Lower lobe of right lung (tissue), 2 donors: Measurements from ENCODE around the gene CXCL12. TPM values are rescaled to one million over a fixed set of nuclear protein-coding genes. Genes with fewer than 3 reads are reported as not detected.
A peak's percentile ranks its signal among the peaks of the same experiment; 100 is the strongest.

Source experiments
- ATAC-seq, 2 donors: fragments of 200-7000 bp; cut with Tn5 transposase; one replicate each; pipeline ENCODE4 v1.9.1; 2020 to 2022; ENCODE audit warnings: mild to moderate bottlenecking in 2 of 2, moderate library complexity in 2 of 2
- DNase-seq: peaks from one replicate; pipeline ENCODE4 v3.0.0-alpha.2; 2020
- H3K27ac ChIP-seq: fragments of 200-600 bp; one replicate; pipeline ENCODE4 v1.8.0; 2022
- H3K27me3 ChIP-seq: fragments of 200-600 bp; one replicate; pipeline ENCODE4 v1.8.0; 2022; ENCODE audit warnings: low read depth
- H3K36me3 ChIP-seq: fragments of 200-600 bp; one replicate; pipeline ENCODE4 v1.8.0; 2022; ENCODE audit warnings: mild to moderate bottlenecking
- H3K4me1 ChIP-seq: fragments of 200-600 bp; one replicate; pipeline ENCODE4 v1.8.0; 2022
- H3K4me3 ChIP-seq: fragments of 200-600 bp; one replicate; pipeline ENCODE4 v1.8.0; 2022; ENCODE audit warnings: mild to moderate bottlenecking
- H3K9me3 ChIP-seq: fragments of 200-600 bp; one replicate; pipeline ENCODE4 v1.8.0; 2022
- intact Hi-C: fragments of 100-400 bp; cut with DNase I; formaldehyde crosslinking; loops from one replicate; pipeline ENCODE4 v1.11.0; 2022
- total RNA-seq: library from RNA; stranded (reverse); fragmentation: NEBNext Ultra II Directional; extraction: Animal tissue kit (Norgen Biotek cat#: 25700); gene quantifications from one replicate; pipeline ENCODE4 v1.2.1, GENCODE V29; 2021
- TF ChIP-seq, protein P1 (sequence below): fragments of 200-600 bp; IDR thresholded peaks from one replicate; pipeline ENCODE4 v1.8.0; 2022; ENCODE audit warnings: antibody characterized with exemption, mild to moderate bottlenecking
- donor health status: DM: no; HTN: yes; CAD: no; lungs with severe emphysema.

Gene CXCL12
- total RNA-seq, 1 donor from 2014 or later: 73.8 TPM

DNA sequence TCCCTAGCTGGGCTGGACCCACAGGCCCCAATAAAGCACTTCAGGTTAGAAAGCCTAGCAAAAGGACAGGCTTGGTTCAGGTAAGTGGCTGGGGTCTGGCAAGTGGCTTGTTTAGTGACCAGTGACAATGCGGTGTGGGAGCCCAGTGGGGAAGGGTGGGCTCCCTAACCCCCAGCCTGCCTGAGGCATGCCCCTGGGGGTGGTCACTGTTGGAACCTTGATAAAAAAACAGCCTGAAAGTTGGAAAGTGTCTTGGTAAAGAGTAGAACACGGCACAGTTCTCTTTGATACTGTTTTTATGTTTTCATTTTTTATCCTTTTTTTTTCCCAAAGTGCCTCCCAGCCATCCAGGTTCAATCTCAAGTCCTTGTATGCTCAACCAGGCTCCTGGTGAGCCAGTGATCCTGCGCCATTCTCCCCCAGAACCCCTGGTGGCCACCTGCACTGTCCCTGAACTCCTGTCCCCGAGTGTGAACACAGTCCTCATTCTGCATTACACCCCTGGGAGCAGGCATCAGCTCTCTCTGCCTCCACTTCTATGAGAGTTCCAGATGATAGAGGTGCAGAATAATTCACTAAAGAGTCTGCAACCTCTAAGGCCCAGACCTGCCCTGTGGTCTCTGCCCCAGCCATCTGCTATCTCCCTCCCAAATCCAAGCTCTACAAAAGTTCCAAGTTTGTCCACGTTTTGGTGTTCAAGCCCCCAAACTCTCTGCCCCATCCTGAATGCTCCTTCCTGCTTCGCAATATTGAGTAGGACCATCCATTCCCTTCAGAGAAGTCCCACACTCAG lies 15.0 kb upstream of the CXCL12 start:
- H3K36me3 ChIP-seq: no peaks in the 10 kb centered on the region
- H3K4me3 ChIP-seq: no peak overlapping the region
- TF ChIP-seq, protein P1, sequence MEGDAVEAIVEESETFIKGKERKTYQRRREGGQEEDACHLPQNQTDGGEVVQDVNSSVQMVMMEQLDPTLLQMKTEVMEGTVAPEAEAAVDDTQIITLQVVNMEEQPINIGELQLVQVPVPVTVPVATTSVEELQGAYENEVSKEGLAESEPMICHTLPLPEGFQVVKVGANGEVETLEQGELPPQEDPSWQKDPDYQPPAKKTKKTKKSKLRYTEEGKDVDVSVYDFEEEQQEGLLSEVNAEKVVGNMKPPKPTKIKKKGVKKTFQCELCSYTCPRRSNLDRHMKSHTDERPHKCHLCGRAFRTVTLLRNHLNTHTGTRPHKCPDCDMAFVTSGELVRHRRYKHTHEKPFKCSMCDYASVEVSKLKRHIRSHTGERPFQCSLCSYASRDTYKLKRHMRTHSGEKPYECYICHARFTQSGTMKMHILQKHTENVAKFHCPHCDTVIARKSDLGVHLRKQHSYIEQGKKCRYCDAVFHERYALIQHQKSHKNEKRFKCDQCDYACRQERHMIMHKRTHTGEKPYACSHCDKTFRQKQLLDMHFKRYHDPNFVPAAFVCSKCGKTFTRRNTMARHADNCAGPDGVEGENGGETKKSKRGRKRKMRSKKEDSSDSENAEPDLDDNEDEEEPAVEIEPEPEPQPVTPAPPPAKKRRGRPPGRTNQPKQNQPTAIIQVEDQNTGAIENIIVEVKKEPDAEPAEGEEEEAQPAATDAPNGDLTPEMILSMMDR: no peak
- DNase-seq (no peak), ATAC-seq (no peak)
- H3K4me1 ChIP-seq: no peaks in the 10 kb centered on the region
- H3K9me3 ChIP-seq: no peaks in the 10 kb centered on the region
- no peak overlapping the region for H3K27ac ChIP-seq
- peaks cover 3% of the 10 kb centered on the region for H3K27me3 ChIP-seq
- intact Hi-C loops: no loop called here

DNA sequence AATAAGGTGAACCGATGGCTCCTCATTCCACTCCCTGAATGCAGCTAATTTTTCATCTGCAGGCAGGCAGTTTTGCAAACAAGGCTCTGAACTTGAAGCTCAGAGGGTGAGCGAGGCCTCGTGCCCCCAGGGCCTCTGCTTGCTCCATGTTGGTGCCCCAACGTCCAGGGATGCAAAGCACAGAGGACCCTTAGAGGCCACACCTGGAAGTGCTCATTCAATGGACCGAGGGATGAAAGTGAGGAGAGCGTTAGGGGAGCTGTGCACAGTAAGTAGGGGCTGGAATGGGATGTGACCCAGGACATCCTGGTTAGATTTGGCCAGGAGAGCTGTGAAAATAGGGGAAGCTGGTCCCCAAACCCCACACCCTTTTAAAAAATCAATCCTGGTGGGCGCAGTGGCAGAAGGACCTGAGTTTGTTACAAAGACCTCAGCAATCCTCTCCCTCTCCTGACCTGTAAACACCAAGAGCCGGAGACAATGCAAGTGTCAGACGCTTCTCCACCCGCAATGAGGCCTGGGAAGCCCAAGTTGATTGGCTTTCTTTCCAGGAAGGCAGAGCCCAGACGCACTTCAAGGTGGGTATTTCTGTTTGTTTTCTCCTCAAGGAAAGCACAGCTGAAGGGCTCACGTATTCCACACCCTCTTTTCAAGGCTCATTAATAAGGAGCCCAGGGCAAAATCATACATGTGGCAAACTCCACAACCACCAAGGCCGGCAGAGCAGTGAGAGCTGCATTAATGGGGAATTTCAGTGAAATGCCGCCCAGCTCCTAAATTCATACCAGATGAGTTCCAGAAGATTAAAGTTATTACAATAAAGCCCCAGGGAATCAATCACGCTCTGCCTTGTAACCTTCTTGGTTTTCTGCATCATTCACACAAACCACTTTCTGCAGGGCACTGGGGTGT lies 14.1 kb upstream of the CXCL12 start:
- no peaks in the 10 kb centered on the region for H3K4me1 ChIP-seq
- H3K36me3 ChIP-seq: no peaks in the 10 kb centered on the region
- ATAC-seq: peak in 1 of 2 donors; percentile 45
- DNase-seq: no peak
- no peaks in the 10 kb centered on the region for H3K9me3 ChIP-seq
- H3K27me3 ChIP-seq: peaks cover 3% of the 10 kb centered on the region
- H3K4me3 ChIP-seq: no peak overlapping the region
- TF ChIP-seq, protein P1: no peak
- H3K27ac ChIP-seq: no peak overlapping the region
- intact Hi-C loops: no loop called here

DNA sequence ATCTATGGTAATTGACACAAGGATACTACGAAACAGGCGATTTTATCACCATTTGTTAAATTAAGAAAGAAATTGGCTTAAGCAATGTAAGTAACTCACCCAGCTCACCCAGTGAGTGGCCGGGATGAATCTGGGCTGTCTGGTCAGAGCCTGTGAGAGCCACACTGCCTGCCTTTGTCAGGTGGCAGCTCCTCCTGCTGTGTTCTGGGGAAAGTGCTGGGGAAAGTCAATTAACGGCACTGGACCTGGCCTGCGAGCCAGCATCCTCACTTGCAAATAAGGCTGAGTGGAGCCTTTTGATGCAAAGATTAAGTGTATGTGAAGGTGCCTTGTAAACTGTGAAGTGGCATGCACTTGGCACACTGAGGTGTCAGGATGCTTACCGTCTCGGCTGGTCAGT lies 13.4 kb upstream of the CXCL12 start:
- TF ChIP-seq, protein P1: no peak
- H3K4me1 ChIP-seq: no peaks in the 10 kb centered on the region
- DNase-seq (no peak), ATAC-seq (no peak)
- intact Hi-C loops: no loop called here
- no peak overlapping the region for H3K4me3 ChIP-seq
- H3K27ac ChIP-seq: no peak overlapping the region
- H3K27me3 ChIP-seq: peaks cover 3% of the 10 kb centered on the region
- H3K9me3 ChIP-seq: no peaks in the 10 kb centered on the region
- no peaks in the 10 kb centered on the region for H3K36me3 ChIP-seq

GRCh38 chr10:44397476-44398225 lies 12.8 kb upstream of the CXCL12 start:
- Histone ChIP-seq H3K9me3 (no peaks in the 10 kb centered on the region), H3K4me3 (no peak overlapping the region), H3K4me1 (no peaks in the 10 kb centered on the region), H3K27ac (no peak overlapping the region), H3K36me3 (no peaks in the 10 kb centered on the region), H3K27me3 (peaks cover 3% of the 10 kb centered on the region)
- no peak for DNase-seq
- intact Hi-C loops: no loop called here
- ATAC-seq: no peak
- TF ChIP-seq, protein P1: no peak

DNA sequence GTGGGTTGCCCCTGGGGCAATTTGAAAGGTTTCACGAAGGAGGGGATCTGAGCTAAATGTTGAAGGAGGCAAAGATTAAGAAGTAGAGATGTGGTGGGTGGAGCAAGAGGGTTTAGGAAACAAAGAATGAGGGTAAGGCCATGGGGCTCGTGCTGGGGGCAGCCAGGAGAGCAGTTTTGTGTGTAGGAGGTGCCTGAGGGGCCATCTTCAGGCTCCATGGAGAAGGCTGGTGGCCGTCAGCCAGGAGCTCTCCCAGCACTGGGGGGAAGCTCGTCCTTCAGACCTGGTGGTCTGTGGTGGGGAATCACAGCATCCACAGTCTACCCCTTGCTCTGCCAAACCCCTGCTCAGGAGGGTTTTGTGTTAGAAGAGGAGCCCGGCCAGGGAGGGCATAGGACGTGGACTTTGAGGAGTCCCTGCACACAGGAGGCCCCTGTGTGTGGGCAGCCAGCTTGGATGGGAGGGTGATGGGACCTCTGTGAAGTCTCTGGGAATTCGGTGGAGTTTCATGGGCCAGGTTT lies 11.8 kb upstream of the CXCL12 start:
- Histone ChIP-seq H3K9me3 (no peaks in the 10 kb centered on the region), H3K36me3 (no peaks in the 10 kb centered on the region), H3K27ac (no peak overlapping the region), H3K27me3 (peaks cover 3% of the 10 kb centered on the region), H3K4me3 (no peak overlapping the region), H3K4me1 (no peaks in the 10 kb centered on the region)
- intact Hi-C loops: no loop called here
- ATAC-seq (no peak), DNase-seq (no peak)
- TF ChIP-seq, protein P1: no peak
